ENCODE results near the gene URI1. TPM values are rescaled to one million over a fixed set of nuclear protein-coding genes. Genes with fewer than 3 reads are reported as not detected.

Gene URI1
- total RNA-seq, 1 experiment from 2014 or later, result 71.0 TPM

GRCh38 chr19:29952646-29953045, 10.6 kb downstream of the URI1 start:
- no peaks in the 10 kb centered on the region for H3K36me3 ChIP-seq (ENCODE audit: control insufficient read depth, insufficient read depth, low read length)
- no peaks in the 10 kb centered on the region for H3K27me3 ChIP-seq (ENCODE audit: control insufficient read depth, insufficient read depth, low read length)
- no peak for ATAC-seq
- TF ChIP-seq SIN3A (IDR thresholded peaks at IDR 0.05; ENCODE audit: borderline replicate concordance, insufficient read depth, low read depth, low read length) (no peak), REST (IDR thresholded peaks at IDR 0.05; ENCODE audit: insufficient read depth in 1 of 2, low read depth in 2 of 2, low read length in 1 of 2) (no peak), POLR2AphosphoS5 (IDR thresholded peaks at IDR 0.05; ENCODE audit: low read depth, low read length) (no peak), TCF7L2 (IDR thresholded peaks at IDR 0.05; ENCODE audit: low read depth, low read length) (no peak), CTCF (IDR thresholded peaks at IDR 0.05) (no peak)
- H3K27ac ChIP-seq (ENCODE audit: low read length), result peak overlapping the region; percentile 5; the same call in 1 of the 2 replicates
- 0 out of 2 replicates have a peak, but pooled peaks cover 2% of the 10 kb centered on the region for H3K4me1 ChIP-seq (ENCODE audit: control insufficient read depth, insufficient read depth, low read length)
- intact Hi-C loops (cut with micrococcal nuclease; ENCODE audit: unreplicated experiment) (no loop called here), in situ Hi-C loops (cut with HindIII; ENCODE audit: low pct_unique_long_range_greater_than_20kb, low sequenced_read_pairs) (no loop called here)
- no TSS peak for BruUV-seq (replicated peaks)
- ChIA-PET POLR2A (no interaction called here), CTCF (no interaction called here)
- no peak overlapping the region for H3K4me3 ChIP-seq (ENCODE audit: low read depth in 2 of 2, low read length in 2 of 2)
- DNase-seq (ENCODE audit: low read depth, low spot score), result no peak
- peaks cover 3% of the 10 kb centered on the region; the same call in 1 of the 2 replicates for H3K9me3 ChIP-seq (ENCODE audit: control insufficient read depth, insufficient read depth, low read depth, low read length)

- Histone ChIP-seq H3K27me3 (ENCODE audit: control insufficient read depth, insufficient read depth, low read length) (no peaks in the 10 kb centered on the region), H3K36me3 (ENCODE audit: control insufficient read depth, insufficient read depth, low read length) (no peaks in the 10 kb centered on the region), H3K27ac (ENCODE audit: low read length) (peak overlapping the region; percentile 5; the same call in 1 of the 2 replicates), H3K4me1 (ENCODE audit: control insufficient read depth, insufficient read depth, low read length) (no peaks in the 10 kb centered on the region), H3K4me3 (ENCODE audit: low read depth in 2 of 2, low read length in 2 of 2) (no peak overlapping the region), H3K9me3 (ENCODE audit: control insufficient read depth, insufficient read depth, low read depth, low read length) (peaks cover 3% of the 10 kb centered on the region; the same call in 1 of the 2 replicates)
- no TSS peak for BruUV-seq (replicated peaks)
- ChIA-PET CTCF (no interaction called here), POLR2A (no interaction called here)
- in situ Hi-C loops (cut with HindIII; ENCODE audit: low pct_unique_long_range_greater_than_20kb, low sequenced_read_pairs), result no loop called here
- ATAC-seq, result no peak
- TF ChIP-seq SIN3A (IDR thresholded peaks at IDR 0.05; ENCODE audit: borderline replicate concordance, insufficient read depth, low read depth, low read length) (no peak), CTCF (IDR thresholded peaks at IDR 0.05) (no peak), TCF7L2 (IDR thresholded peaks at IDR 0.05; ENCODE audit: low read depth, low read length) (no peak), POLR2AphosphoS5 (IDR thresholded peaks at IDR 0.05; ENCODE audit: low read depth, low read length) (no peak), REST (IDR thresholded peaks at IDR 0.05; ENCODE audit: insufficient read depth in 1 of 2, low read depth in 2 of 2, low read length in 1 of 2) (no peak)
- DNase-seq (ENCODE audit: low read depth, low spot score), result no peak
- intact Hi-C loops (cut with micrococcal nuclease; ENCODE audit: unreplicated experiment), result no loop called here
These were observed 11.6 kb downstream of the URI1 start for GRCh38 chr19:29953352-29954247.
